OCI-LY1 (cell line): ENCODE measurements around the gene MAP3K3.

ENCODE experiments used
- CTCF ChIP-seq: fragments of 200-600 bp; sonication (generic), shearing (Covaris generic); IDR thresholded peaks from 2 replicates; pipeline ENCODE4 v1.5.1; 2017; ENCODE audit warnings: mild to moderate bottlenecking, antibody characterized with exemption, low read length, moderate library complexity, mixed read lengths
- EZH2 ChIP-seq: fragments of 200-600 bp; sonication (generic), shearing (Covaris generic); IDR thresholded peaks from 2 replicates; pipeline ENCODE4 v1.8.0; 2017; ENCODE audit warnings: borderline replicate concordance, mixed run types, mild to moderate bottlenecking, antibody characterized with exemption, low read length, moderate library complexity, mixed read lengths

- TF ChIP-seq CTCF (no peak), EZH2 (no peak)
Observed at GRCh38 chr17:63701456-63701820, 79.2 kb downstream of the MAP3K3 start.
